WTC11 (cell line): Measurements from ENCODE around the gene SLC38A10. TPM values are rescaled to one million over a fixed set of nuclear protein-coding genes. Genes with fewer than 3 reads are reported as not detected.

ENCODE experiments used
- ATAC-seq: fragments of 200-7000 bp; cut with Tn5 transposase; 2 replicates; pipeline ENCODE4 v1.10.0; 2021; ENCODE audit warnings: mild to moderate bottlenecking, moderate library complexity
- CTCF ChIA-PET: fragments of 300-600 bp; sonication (Branson Sonifier 250); formaldehyde crosslinking; loops from one replicate; lab custom pipeline; 2021; ENCODE audit warnings: antibody characterized with exemption; lab: Charles Lee
- POLR2A ChIA-PET: fragments of 350-600 bp; sonication (Branson Sonifier 250); formaldehyde crosslinking; loops from one replicate; lab custom pipeline; 2021; ENCODE audit warnings: antibody characterized with exemption; lab: Charles Lee
- DNase-seq: peaks from one replicate; pipeline ENCODE4 v3.0.0; 2021; ENCODE audit warnings: low spot score
- H3K27ac Mint-ChIP-seq: 2 replicates; pipeline ENCODE4 v1.8.0; 2021; ENCODE audit warnings: mixed read lengths
- H3K27me3 Mint-ChIP-seq: 2 replicates; pipeline ENCODE4 v1.8.0; 2021; ENCODE audit warnings: low read depth, mild to moderate bottlenecking, moderate library complexity, mixed read lengths
- H3K36me3 Mint-ChIP-seq: 2 replicates; pipeline ENCODE4 v1.8.0; 2021; ENCODE audit warnings: mixed read lengths
- H3K4me1 Mint-ChIP-seq: 2 replicates; pipeline ENCODE4 v1.8.0; 2022; ENCODE audit warnings: mixed read lengths
- H3K4me3 Mint-ChIP-seq: 2 replicates; pipeline ENCODE4 v1.8.0; 2021; ENCODE audit warnings: mild to moderate bottlenecking, moderate library complexity, mixed read lengths
- H3K9me3 Mint-ChIP-seq: 2 replicates; pipeline ENCODE4 v1.8.0; 2021; ENCODE audit warnings: mixed read lengths
- ATF6 ChIP-seq: sonication (generic); formaldehyde crosslinking; IDR thresholded peaks from 2 replicates; pipeline ENCODE4 v1.8.1; 2023; ENCODE audit warnings: mild to moderate bottlenecking, missing genetic modification reagents
- FOXP1 ChIP-seq: sonication (generic); formaldehyde crosslinking; IDR thresholded peaks from 2 replicates; pipeline ENCODE4 v1.8.0; 2022; ENCODE audit warnings: missing genetic modification reagents, mild to moderate bottlenecking, moderate library complexity, borderline replicate concordance
- GRHL2 ChIP-seq: fragments of 250-450 bp; sonication (Bioruptor Pico); IDR thresholded peaks from 2 replicates; pipeline ENCODE4 v1.8.0; 2022; ENCODE audit warnings: mild to moderate bottlenecking, moderate library complexity; ENCODE audit not compliant: insufficient replicate concordance, severe bottlenecking
- HMGXB4 ChIP-seq: sonication (generic); formaldehyde crosslinking; IDR thresholded peaks from 2 replicates; pipeline ENCODE4 v1.8.1; 2023; ENCODE audit warnings: mild to moderate bottlenecking, moderate library complexity, missing genetic modification reagents
- IRF2 ChIP-seq: sonication (generic); formaldehyde crosslinking; IDR thresholded peaks from 2 replicates; pipeline ENCODE4 v1.8.0; 2022; ENCODE audit warnings: low read depth, missing genetic modification reagents, borderline replicate concordance
- NR2C2 ChIP-seq: sonication (generic); formaldehyde crosslinking; IDR thresholded peaks from 2 replicates; pipeline ENCODE4 v1.8.0; 2022; ENCODE audit warnings: mild to moderate bottlenecking, missing genetic modification reagents
- TCF7 ChIP-seq: sonication (generic); formaldehyde crosslinking; IDR thresholded peaks from 2 replicates; pipeline ENCODE4 v1.8.0; 2022; ENCODE audit warnings: mild to moderate bottlenecking, low read depth, missing genetic modification reagents, moderate library complexity
- ZNF232 ChIP-seq: sonication (generic); formaldehyde crosslinking; IDR thresholded peaks from 2 replicates; pipeline ENCODE4 v1.8.0; 2022; ENCODE audit warnings: mild to moderate bottlenecking, missing genetic modification reagents
- ZNF423 ChIP-seq: fragments of 250-450 bp; sonication (Bioruptor Pico); IDR thresholded peaks from 2 replicates; pipeline ENCODE4 v2.1.2; 2022; ENCODE audit warnings: mild to moderate bottlenecking, moderate library complexity
- total RNA-seq: library from RNA; stranded (reverse); gene quantifications from 3 replicates; pipeline ENCODE4 v1.2.3, GENCODE V29; 2021
- TF ChIP-seq, protein P1 (sequence below): fragments of 250-450 bp; sonication (Bioruptor Pico); IDR thresholded peaks from 2 replicates; pipeline ENCODE4 v2.1.2; 2022; ENCODE audit warnings: mild to moderate bottlenecking, moderate library complexity
- TF ChIP-seq, protein P2 (sequence below): fragments of 250-450 bp; sonication (Bioruptor Pico); IDR thresholded peaks from 2 replicates; pipeline ENCODE4 v1.9.0; 2021; ENCODE audit warnings: moderate library complexity, mild to moderate bottlenecking, inconsistent platforms, borderline replicate concordance
- TF ChIP-seq, protein P3 (sequence below): sonication (generic); formaldehyde crosslinking; IDR thresholded peaks from 2 replicates; pipeline ENCODE4 v1.8.0; 2022; ENCODE audit warnings: mild to moderate bottlenecking, missing genetic modification reagents
- TF ChIP-seq, protein P4 (sequence below): sonication (generic); formaldehyde crosslinking; conservative IDR thresholded peaks from 2 replicates; pipeline ENCODE4 v1.8.1; 2023; ENCODE audit warnings: mild to moderate bottlenecking, low read depth, missing genetic modification reagents, moderate library complexity
- TF ChIP-seq, protein P5 (sequence below): sonication (generic); formaldehyde crosslinking; IDR thresholded peaks from 2 replicates; pipeline ENCODE4 v1.8.1; 2022; ENCODE audit warnings: low read depth, missing genetic modification reagents, borderline replicate concordance

Gene SLC38A10
- total RNA-seq, 1 experiment from 2014 or later: 47.0 TPM

GRCh38 chr17:81273698-81274470, 21.2 kb downstream of the SLC38A10 start:
- H3K27me3 Mint-ChIP-seq: no peaks in the 10 kb centered on the region
- no peak for ATAC-seq
- H3K27ac Mint-ChIP-seq: no peak overlapping the region
- peaks cover 35% of the 10 kb centered on the region for H3K36me3 Mint-ChIP-seq
- POLR2A ChIA-PET: no interaction called here
- H3K4me1 Mint-ChIP-seq: no peaks in the 10 kb centered on the region
- DNase-seq: no peak
- no peak overlapping the region for H3K4me3 Mint-ChIP-seq
- H3K9me3 Mint-ChIP-seq: no peaks in the 10 kb centered on the region
- TF ChIP-seq FOXP1 (CRISPR knock-in tag) (no peak), HMGXB4 (CRISPR knock-in tag) (no peak), ATF6 (CRISPR knock-in tag) (no peak), ZNF423 (CRISPR knock-in tag) (no peak), IRF2 (CRISPR knock-in tag) (no peak), NR2C2 (CRISPR knock-in tag) (no peak), GRHL2 (CRISPR knock-in tag) (no peak), TCF7 (CRISPR knock-in tag) (no peak), ZNF232 (CRISPR knock-in tag) (no peak)
- TF ChIP-seq, protein P1, sequence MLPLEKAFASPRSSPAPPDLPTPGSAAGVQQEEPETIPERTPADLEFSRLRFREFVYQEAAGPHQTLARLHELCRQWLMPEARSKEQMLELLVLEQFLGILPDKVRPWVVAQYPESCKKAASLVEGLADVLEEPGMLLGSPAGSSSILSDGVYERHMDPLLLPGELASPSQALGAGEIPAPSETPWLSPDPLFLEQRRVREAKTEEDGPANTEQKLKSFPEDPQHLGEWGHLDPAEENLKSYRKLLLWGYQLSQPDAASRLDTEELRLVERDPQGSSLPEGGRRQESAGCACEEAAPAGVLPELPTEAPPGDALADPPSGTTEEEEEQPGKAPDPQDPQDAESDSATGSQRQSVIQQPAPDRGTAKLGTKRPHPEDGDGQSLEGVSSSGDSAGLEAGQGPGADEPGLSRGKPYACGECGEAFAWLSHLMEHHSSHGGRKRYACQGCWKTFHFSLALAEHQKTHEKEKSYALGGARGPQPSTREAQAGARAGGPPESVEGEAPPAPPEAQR (CRISPR knock-in tag): no peak
- TF ChIP-seq, protein P2, sequence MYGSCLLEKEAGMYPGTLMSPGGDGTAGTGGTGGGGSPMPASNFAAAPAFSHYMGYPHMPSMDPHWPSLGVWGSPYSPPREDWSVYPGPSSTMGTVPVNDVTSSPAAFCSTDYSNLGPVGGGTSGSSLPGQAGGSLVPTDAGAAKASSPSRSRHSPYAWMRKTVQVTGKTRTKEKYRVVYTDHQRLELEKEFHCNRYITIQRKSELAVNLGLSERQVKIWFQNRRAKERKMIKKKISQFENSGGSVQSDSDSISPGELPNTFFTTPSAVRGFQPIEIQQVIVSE (CRISPR knock-in tag): no peak
- TF ChIP-seq, protein P3, sequence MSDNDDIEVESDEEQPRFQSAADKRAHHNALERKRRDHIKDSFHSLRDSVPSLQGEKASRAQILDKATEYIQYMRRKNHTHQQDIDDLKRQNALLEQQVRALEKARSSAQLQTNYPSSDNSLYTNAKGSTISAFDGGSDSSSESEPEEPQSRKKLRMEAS (CRISPR knock-in tag): no peak
- TF ChIP-seq, protein P4, sequence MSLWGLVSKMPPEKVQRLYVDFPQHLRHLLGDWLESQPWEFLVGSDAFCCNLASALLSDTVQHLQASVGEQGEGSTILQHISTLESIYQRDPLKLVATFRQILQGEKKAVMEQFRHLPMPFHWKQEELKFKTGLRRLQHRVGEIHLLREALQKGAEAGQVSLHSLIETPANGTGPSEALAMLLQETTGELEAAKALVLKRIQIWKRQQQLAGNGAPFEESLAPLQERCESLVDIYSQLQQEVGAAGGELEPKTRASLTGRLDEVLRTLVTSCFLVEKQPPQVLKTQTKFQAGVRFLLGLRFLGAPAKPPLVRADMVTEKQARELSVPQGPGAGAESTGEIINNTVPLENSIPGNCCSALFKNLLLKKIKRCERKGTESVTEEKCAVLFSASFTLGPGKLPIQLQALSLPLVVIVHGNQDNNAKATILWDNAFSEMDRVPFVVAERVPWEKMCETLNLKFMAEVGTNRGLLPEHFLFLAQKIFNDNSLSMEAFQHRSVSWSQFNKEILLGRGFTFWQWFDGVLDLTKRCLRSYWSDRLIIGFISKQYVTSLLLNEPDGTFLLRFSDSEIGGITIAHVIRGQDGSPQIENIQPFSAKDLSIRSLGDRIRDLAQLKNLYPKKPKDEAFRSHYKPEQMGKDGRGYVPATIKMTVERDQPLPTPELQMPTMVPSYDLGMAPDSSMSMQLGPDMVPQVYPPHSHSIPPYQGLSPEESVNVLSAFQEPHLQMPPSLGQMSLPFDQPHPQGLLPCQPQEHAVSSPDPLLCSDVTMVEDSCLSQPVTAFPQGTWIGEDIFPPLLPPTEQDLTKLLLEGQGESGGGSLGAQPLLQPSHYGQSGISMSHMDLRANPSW (CRISPR knock-in tag): no peak
- TF ChIP-seq, protein P5, sequence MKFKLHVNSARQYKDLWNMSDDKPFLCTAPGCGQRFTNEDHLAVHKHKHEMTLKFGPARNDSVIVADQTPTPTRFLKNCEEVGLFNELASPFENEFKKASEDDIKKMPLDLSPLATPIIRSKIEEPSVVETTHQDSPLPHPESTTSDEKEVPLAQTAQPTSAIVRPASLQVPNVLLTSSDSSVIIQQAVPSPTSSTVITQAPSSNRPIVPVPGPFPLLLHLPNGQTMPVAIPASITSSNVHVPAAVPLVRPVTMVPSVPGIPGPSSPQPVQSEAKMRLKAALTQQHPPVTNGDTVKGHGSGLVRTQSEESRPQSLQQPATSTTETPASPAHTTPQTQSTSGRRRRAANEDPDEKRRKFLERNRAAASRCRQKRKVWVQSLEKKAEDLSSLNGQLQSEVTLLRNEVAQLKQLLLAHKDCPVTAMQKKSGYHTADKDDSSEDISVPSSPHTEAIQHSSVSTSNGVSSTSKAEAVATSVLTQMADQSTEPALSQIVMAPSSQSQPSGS (CRISPR knock-in tag): no peak
- CTCF ChIA-PET: no interaction called here
